Smooth muscle cell (in vitro differentiated cells): ENCODE results near the gene ZNF710. TPM values are rescaled to one million over a fixed set of nuclear protein-coding genes. Genes with fewer than 3 reads are reported as not detected.

Experiments used
- DNase-seq: peaks from one replicate; lab custom pipeline; 2025; ENCODE audit not compliant: unreplicated experiment; lab: John Stamatoyannopoulos, UW
- H2AFZ ChIP-seq: fragments of 200-600 bp; sonication (generic); 2 replicates; pipeline ENCODE4 v1.6.0; 2016; ENCODE audit warnings: antibody characterized with exemption, low read depth, mild to moderate bottlenecking
- H3F3A ChIP-seq: fragments of 200-600 bp; sonication (generic); 2 replicates; pipeline ENCODE4 v1.6.0; 2017; ENCODE audit warnings: antibody characterized with exemption, low read depth
- H3K27ac ChIP-seq: fragments of 200-600 bp; sonication (generic); 2 replicates; pipeline ENCODE4 v1.5.1; 2016; ENCODE audit warnings: low read depth, mild to moderate bottlenecking
- H3K27me3 ChIP-seq: fragments of 200-600 bp; sonication (generic); 2 replicates; pipeline ENCODE4 v1.6.1; 2016; ENCODE audit warnings: low read depth, mild to moderate bottlenecking
- H3K36me3 ChIP-seq: fragments of 200-600 bp; sonication (generic); 2 replicates; pipeline ENCODE4 v1.5.1; 2016; ENCODE audit warnings: low read depth
- H3K4me1 ChIP-seq: fragments of 200-600 bp; sonication (generic); 2 replicates; pipeline ENCODE4 v1.5.1; 2016; ENCODE audit warnings: low read depth
- H3K4me2 ChIP-seq: fragments of 200-600 bp; sonication (generic); 2 replicates; pipeline ENCODE4 v1.6.0; 2016; ENCODE audit warnings: mild to moderate bottlenecking
- H3K4me3 ChIP-seq: fragments of 200-600 bp; sonication (generic); 2 replicates; pipeline ENCODE4 v1.5.1; 2016; ENCODE audit warnings: mild to moderate bottlenecking
- H3K79me2 ChIP-seq: fragments of 200-600 bp; sonication (generic); 2 replicates; pipeline ENCODE4 v1.6.0; 2016; ENCODE audit warnings: low read depth, mild to moderate bottlenecking
- H3K9ac ChIP-seq: fragments of 200-600 bp; sonication (generic); 2 replicates; pipeline ENCODE4 v1.6.0; 2016; ENCODE audit warnings: low read depth
- H3K9me3 ChIP-seq: fragments of 200-600 bp; sonication (generic); replicated peaks from 2 replicates; pipeline ENCODE4 v1.5.1; 2016; ENCODE audit warnings: low read depth
- H4K20me1 ChIP-seq: fragments of 200-600 bp; sonication (generic); 2 replicates; pipeline ENCODE4 v1.6.0; 2016; ENCODE audit warnings: low read depth
- WGBS: methylation state at CpG from one replicate; pipeline ENCODE4 v1.1.7; 2016; ENCODE audit warnings: low lambda C conversion rate; 5-methylcytosine and 5-hydroxymethylcytosine counted together
- polyA plus RNA-seq: library from polyadenylated mRNA; unstranded; fragments of >200 nt; fragmentation: Nextera tagmentation; extraction: Ambion mirVana; gene quantifications from 2 replicates; pipeline ENCODE4 v1.2.1, GENCODE V29; 2016
- total RNA-seq: library from RNA; depleted of rRNA; stranded (reverse); fragments of >200 nt; gene quantifications from 2 replicates; pipeline ENCODE4 v1.2.3, GENCODE V29; 2014
- TF ChIP-seq, protein P1 (sequence below): fragments of 200-600 bp; sonication (generic); IDR thresholded peaks from 2 replicates; pipeline ENCODE4 v1.5.1; 2017; ENCODE audit warnings: borderline replicate concordance, mild to moderate bottlenecking, antibody characterized with exemption; ENCODE audit not compliant: insufficient read depth, poor library complexity, severe bottlenecking

ZNF710 gene
- total and polyA plus RNA-seq, 2 experiments from 2014 or later: 8.6 to 10.4 TPM

DNA sequence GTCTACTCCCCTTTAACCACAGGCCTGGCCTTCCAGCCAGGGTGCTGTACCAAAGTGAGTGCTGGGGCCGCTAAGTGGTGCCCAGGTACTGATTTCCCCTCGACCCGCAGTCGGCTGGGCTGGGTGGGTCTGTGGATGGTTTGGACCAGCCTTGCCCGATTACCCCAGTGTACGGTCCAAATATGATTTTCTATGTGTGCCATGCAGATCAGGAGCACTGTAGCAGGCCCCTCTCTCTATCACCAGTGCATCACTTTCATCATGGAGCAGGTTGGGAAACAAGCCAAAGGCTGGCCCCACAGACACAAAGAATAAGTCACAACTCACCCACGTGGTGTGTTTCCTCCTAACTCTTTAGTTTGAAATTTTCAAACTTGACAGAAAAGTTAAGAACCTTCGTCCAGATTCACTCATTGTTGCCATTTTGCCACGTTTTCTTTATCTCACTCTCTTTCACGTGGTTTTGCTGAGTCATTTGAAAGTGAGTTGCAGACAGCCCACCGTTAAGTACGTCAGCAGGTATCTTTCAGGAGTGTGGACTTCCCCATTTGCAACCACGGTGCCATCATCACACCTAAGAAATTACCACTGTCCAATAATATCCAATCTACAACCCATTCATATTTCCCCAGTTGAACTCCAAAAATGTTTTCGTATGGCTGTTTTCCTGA is 37.0 kb downstream of the ZNF710 start:
- no peaks in the 10 kb centered on the region for H3K36me3 ChIP-seq
- no peaks in the 10 kb centered on the region for H3K27me3 ChIP-seq
- H3K27ac ChIP-seq: peak overlapping the region; percentile 33
- 71% methylated on average over 14 of the region's 14 CpGs for WGBS
- H3K4me1 ChIP-seq: peaks cover 46% of the 10 kb centered on the region
- no peaks in the 10 kb centered on the region for H3K9me3 ChIP-seq
- TF ChIP-seq, protein P1, sequence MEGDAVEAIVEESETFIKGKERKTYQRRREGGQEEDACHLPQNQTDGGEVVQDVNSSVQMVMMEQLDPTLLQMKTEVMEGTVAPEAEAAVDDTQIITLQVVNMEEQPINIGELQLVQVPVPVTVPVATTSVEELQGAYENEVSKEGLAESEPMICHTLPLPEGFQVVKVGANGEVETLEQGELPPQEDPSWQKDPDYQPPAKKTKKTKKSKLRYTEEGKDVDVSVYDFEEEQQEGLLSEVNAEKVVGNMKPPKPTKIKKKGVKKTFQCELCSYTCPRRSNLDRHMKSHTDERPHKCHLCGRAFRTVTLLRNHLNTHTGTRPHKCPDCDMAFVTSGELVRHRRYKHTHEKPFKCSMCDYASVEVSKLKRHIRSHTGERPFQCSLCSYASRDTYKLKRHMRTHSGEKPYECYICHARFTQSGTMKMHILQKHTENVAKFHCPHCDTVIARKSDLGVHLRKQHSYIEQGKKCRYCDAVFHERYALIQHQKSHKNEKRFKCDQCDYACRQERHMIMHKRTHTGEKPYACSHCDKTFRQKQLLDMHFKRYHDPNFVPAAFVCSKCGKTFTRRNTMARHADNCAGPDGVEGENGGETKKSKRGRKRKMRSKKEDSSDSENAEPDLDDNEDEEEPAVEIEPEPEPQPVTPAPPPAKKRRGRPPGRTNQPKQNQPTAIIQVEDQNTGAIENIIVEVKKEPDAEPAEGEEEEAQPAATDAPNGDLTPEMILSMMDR: no peak
- peaks cover 36% of the 10 kb centered on the region for H4K20me1 ChIP-seq
- H2AFZ ChIP-seq: no peak overlapping the region
- H3K4me2 ChIP-seq: no peak overlapping the region
- no peaks in the 10 kb centered on the region for H3F3A ChIP-seq
- H3K4me3 ChIP-seq: no peak overlapping the region
- H3K9ac ChIP-seq: peak overlapping the region; percentile 7
- no peak for DNase-seq
- peaks cover 36% of the 10 kb centered on the region for H3K79me2 ChIP-seq

DNA sequence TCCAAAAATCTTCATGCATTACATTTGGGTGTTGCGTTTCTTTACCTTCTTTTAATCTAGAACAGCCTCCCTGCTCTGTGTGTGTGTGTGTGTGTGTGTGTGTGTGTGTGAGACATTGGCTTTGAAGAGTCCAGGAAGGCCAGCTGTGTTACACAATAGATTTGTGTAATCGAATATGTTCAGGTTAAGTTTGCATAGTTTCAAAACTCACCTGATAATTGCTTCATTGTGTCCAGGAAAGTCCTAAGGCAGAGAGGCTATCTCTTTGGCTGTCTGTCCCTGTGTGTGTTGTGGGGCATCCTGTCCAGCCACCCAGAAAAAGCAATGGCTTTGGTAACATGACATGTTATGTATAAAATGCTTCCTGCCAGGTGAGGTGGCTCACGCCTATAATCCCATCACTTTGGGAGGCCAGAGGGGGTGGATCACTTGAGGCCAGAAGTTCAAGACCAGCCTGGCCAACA is 37.5 kb downstream of the ZNF710 start:
- H3K27ac ChIP-seq: peak overlapping the region; percentile 19

DNA sequence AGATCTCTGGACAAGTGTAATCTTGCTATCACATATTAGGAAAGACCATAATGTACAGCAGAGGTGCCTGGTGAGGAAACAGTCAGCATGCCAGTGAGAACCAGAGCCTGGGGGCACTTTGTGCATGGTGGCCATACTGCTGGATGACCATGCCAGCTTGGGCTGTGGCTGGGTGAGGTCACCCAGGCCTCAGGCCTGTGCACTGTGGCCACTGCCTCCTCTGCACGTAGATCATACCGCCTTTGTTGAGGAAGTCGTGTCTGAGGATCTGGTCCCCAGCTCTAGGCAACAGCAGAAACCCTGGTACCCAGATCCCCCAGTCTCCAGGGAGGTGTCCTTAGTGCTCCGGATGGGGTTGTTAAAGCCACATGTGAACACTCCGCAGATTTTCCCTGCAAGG is 38.9 kb downstream of the ZNF710 start:
- TF ChIP-seq, protein P1: no peak
- Histone ChIP-seq H3K4me1 (peaks cover 45% of the 10 kb centered on the region), H3K27ac (no peak overlapping the region), H3K9ac (no peak overlapping the region), H3K4me2 (no peak overlapping the region), H2AFZ (no peak overlapping the region), H3K9me3 (no peaks in the 10 kb centered on the region), H3K36me3 (no peaks in the 10 kb centered on the region), H3K27me3 (no peaks in the 10 kb centered on the region), H3K4me3 (no peak overlapping the region), H4K20me1 (peaks cover 21% of the 10 kb centered on the region), H3K79me2 (peaks cover 30% of the 10 kb centered on the region), H3F3A (no peaks in the 10 kb centered on the region)
- no peak for DNase-seq
- WGBS: 93% methylated on average over 5 of the region's 5 CpGs

More for the DNA sequence above, 37.5 kb downstream of the ZNF710 start:
- Histone ChIP-seq H3F3A (no peaks in the 10 kb centered on the region), H4K20me1 (peaks cover 33% of the 10 kb centered on the region), H3K27me3 (no peaks in the 10 kb centered on the region), H3K4me2 (no peak overlapping the region), H3K9me3 (no peaks in the 10 kb centered on the region), H3K4me3 (no peak overlapping the region), H3K4me1 (peaks cover 52% of the 10 kb centered on the region), H3K9ac (no peak overlapping the region), H2AFZ (no peak overlapping the region), H3K79me2 (peaks cover 33% of the 10 kb centered on the region), H3K36me3 (no peaks in the 10 kb centered on the region)
- TF ChIP-seq, protein P1: no peak
- WGBS: 94% methylated on average over 3 of the region's 3 CpGs
- DNase-seq: no peak

DNA sequence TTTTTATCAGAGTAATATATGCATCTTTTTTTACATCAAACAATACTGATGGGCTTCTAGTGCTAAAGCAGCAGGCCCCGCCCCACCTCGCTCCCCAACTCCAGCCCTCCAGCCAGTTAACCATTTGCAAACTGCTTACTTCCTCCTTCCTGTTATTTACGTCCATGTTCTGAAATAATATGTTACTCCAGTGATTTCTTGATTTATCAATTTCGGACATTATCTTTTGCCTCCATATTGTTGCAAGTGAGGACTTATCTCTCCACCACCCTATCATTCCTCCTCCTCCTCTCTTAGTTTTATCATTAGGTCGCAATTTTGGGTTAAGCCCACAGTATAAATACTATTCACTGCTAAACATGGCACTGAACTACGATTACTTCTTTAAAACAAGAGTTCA is 39.5 kb downstream of the ZNF710 start:
- H3K4me2 ChIP-seq: no peak overlapping the region
- 87% methylated on average over 6 of the region's 6 CpGs for WGBS
- TF ChIP-seq, protein P1: no peak
- peaks cover 39% of the 10 kb centered on the region for H3K4me1 ChIP-seq
- no peaks in the 10 kb centered on the region for H3K36me3 ChIP-seq
- no peak overlapping the region for H3K4me3 ChIP-seq
- H3K9ac ChIP-seq: no peak overlapping the region
- H2AFZ ChIP-seq: no peak overlapping the region
- H3K27ac ChIP-seq: no peak overlapping the region
- H3K79me2 ChIP-seq: peaks cover 30% of the 10 kb centered on the region
- H3K27me3 ChIP-seq: no peaks in the 10 kb centered on the region
- H4K20me1 ChIP-seq: peaks cover 24% of the 10 kb centered on the region
- no peaks in the 10 kb centered on the region for H3K9me3 ChIP-seq
- no peak for DNase-seq
- no peaks in the 10 kb centered on the region for H3F3A ChIP-seq
